Activated T-cell treated with anti-CD3 and anti-CD28 coated beads for 1 hour (primary cell): ENCODE results near the gene MMP23B.
"Not testable (repeated sequence)": the region's sequence is repeated elsewhere in the genome, so short reads cannot be mapped to it uniquely, and the experiment has no call there.

Experiments used
- DNase-seq: peaks from one replicate; pipeline ENCODE4 v3.0.0-alpha.2; 2020; ENCODE audit warnings: low read depth

Gene MMP23B

DNA sequence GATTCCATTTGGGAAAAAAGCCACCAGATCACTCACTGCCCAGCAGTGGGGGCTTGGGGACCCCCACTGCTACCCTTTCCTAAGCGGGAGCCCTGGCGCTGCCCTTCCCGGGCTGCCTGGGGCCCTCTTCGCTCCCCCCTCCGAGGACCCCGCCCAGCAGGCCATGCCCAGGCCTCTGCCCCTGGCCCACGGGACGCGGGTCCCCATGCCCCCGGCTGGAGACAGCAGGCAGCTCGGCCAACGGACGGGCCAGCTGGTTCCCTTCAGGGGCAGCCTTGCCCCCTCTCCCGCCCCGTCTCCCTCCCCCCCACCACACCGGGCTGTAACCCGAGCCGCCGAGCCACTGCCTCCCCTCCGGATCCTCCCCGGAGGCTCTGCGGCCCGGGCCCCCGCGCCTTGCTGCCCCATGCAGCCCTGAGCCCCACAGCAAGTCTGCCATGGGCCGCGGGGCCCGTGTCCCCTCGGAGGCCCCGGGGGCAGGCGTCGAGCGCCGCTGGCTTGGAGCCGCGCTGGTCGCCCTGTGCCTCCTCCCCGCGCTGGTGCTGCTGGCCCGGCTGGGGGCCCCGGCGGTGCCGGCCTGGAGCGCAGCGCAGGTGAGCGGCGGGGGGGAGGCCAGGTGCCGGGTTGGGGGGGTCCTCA lies at the start of gene MMP23B:
Gene MMP23B (plus strand): TSS at position 392 of the 639 bp plus-strand sequence. CDS start 46 bp downstream, at position 438.
- DNase-seq = no peak

DNA sequence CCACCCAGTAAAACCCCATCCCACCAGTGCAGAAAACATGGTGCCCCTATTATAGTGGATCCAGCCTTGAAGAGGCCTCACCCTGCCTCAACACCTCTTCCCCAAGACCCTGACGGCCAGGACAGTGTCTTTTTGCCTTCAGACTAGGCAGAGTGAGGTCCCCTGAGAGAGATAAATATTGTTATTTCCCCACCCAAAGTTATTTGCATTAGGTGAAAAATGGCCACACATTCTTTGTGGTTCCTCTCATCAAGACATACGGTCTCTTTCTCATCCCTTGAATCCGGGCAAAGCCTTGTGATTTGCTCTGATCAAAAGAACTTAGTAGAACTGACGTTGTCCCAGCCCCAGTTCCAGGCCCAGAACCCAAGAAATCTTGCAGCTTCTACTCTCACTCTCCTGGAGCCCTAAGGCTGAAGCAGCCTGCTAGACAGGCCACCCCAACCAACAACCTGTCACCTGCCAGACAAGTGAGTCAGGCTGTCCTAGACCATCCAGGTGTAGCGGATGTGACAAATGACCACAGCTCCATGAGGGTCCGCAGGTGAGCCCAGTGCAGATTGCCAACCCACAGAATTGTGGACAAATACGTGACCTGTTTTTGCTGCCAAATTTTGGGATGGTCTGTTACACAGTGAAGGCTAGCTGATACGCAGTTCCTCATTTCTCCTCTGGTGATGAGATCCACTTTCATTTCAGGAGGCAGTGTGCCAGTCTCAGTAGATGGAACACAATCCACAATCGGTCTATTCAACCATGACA lies 49.2 kb upstream of the MMP23B start:
- no peak for DNase-seq

DNA sequence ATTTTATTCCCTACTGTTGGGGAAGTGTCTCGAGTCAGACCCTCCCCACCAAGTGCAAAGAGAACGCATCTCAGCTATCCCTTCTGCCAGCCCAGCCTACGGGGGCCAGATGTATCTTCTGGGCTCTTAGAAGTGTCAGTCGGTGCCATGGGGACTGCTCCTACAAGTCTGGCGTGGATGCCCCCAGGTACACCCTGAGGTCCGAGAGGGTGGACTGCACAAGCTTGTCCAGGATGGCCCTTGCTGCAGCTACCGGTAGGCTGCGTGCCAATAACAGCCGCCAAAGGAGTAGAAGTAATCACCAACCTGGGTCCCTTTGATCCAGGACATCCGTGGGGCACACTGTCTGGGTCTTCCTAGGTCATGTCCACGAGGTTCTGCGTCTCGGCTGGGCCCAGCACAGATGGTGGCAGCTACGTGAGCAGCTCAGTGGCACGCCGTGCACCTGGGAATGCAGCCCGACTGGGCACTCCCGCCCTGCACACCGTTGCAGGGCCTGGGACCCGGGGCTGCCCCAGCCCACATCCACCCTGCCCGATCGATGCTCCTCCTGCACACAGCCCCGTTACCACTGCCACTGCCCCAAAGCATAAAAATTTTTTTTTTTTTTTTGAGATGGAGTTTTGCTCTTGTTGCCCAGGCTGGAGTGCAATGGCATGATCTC lies 48.5 kb upstream of the MMP23B start:
- no peak for DNase-seq

DNA sequence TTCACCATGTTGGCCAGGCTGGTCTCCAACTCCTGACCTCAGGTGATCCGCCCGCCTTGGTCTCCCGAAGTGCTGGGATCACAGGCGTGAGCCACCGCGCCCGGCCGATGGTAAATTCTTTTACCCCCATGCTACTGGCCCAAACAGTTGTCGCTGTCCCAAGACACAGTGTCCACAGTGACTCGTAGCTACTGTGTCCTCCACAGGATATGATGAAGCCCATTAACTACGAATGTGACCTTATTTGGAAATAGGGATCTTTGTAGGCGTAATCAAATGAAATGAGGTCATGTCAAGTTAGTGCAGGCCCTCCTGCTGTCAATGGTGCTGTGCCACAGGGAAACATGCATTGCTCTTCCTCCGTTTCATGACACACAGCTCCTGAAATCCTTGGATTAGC lies 40.5 kb upstream of the MMP23B start:
- no peak for DNase-seq

DNA sequence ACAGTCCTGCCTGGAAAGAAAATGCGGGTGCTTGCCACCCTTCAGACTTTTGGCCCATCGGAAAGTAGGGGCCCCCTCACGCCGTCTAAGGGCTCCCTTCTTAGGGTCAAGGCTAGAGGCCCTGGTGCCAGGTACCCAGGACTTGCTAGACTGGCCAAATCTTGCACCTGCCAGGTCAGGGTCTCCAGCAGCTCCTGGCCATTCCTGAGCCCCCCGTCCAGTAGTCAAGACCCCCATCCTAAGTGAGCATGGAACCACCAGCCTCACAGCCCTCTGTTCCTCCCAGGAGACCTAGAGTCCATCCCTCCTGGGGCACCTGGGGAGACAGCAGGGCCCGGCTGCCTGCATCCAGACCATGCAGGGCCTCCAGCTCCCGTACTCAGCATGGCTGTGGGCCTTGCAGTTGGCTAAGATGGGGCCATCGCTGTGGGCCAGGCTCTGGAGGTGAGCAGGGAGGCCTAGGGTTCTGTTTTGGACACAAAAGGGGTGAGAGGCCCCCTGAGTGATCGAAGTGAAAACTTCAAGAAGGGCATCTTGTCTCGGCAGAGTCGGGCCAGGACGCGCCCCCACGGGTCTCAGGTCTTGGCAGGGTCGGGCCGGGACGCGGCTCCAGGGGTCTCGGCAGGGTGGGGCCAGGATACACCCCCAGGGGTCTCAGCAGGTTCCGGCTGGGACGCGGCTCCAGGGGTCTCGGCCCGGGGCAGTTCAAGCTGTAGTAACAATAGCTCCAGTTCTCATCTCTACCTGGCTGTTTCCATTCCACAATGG lies 38.0 kb upstream of the MMP23B start:
- DNase-seq = no peak

DNA sequence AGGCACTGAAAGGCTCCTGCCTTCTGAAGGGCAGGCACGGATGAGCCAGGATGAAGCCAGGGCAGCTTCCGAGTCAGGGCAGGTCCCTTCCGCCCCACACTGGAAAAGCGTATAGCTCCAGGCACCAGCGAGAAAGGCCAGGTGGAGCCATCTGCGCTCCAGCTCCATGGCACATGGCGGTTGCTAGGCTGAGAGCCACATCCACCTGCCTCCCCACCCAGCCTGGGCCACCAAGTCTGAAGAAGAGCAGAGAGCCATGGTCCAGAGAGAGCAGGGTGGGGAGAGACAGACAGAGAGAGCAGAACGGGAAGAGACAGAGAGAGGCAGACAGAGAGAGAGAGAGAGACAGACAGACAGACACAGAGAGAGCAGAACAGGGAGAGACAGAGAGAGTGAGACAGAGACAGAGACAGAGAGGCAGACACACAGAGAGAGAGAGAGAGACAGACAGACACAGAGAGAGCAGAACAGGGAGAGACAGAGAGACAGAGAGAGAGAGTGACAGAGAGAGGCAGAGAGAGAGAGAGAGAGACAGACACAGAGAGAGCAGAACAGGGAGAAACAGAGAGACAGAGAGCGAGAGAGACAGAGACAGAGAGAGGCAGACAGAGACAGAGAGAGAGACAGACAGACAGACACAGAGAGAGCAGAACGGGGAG lies 37.2 kb upstream of the MMP23B start:
- no peak for DNase-seq

DNA sequence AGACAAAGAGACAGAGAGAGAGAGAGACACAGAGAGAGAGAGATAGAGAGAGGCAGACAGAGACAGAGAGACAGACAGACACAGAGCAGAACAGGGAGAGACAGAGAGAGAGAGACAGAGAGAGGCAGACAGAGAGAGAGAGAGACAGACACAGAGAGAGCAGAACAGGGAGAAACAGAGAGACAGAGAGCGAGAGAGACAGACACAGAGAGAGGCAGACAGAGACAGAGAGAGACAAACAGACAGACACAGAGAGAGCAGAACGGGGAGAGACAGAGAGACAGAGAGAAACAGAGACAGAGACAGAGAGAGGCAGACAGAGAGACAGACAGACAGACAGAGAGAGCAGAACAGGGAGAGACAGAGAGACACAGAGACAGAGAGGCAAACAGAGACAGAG lies 36.6 kb upstream of the MMP23B start:
- DNase-seq = not testable (repeated sequence)

DNA sequence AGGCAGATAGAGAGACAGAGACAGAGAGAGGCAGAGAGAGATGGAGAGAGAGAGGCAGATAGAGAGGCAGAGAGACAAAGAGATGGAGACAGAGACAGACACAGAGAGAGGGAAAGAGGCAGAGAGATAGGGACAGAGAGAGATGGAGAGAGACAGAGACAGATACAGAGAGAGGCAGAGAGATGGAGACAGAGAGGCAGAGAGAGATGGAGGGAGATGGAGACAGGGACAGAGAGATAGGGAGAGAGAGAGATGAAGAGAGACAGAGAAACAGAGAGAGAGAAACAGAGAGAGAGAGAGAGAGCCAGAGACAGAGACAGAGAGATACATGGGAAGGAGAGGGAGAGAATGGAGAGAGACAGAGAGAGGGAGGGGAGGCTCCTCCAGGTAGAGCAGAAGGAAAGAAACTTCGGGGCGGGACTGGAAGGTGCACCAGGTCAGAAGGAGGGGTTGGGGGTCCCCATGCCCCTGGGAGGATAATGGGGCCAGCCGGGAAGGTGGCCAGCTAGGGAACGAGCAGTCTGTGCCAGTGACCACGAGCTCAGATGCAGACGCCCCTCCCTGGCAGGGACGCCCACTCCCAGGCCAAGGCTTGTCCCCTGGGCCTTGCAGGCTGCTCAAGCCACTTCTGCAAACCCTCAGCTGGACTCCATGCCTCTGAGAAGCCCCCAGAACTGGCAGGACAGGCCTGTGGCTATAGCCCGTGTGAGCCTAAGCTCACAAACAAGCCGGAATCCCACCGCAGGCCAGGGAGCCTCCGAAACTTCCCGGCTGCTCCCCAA lies 35.3 kb upstream of the MMP23B start:
- DNase-seq = no peak

DNA sequence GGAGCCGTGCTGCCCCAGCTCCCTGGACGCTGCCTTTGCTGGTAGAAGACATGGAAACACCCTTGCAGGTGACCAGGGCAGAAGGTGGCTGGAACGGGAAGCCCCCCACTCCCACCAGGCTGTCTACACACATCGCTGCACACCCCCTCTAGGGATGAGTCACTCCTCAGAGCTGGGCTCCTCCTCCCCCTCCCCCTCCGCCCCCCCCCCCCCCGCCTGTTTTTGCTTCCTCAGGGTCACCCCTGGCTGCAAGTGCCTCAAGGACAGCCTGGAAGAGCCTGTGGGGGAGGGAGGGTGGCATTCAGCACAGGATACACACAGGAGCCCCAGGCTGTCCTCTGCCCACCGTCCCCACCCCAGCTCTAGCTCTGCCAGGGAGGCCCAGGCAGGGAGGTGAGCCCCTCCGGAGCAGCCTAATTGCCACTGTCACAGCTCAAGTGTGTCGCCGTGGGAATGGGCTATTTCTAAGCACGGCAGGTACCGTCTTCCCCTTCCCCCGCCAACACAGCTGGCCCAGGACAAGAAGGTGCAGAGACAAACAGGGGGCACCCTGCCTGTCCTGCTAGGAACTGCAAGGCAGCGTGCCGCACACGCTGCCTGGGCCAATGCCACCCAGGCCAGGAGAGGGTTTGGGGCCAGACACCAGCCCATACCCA lies 34.6 kb upstream of the MMP23B start:
- DNase-seq = no peak

DNA sequence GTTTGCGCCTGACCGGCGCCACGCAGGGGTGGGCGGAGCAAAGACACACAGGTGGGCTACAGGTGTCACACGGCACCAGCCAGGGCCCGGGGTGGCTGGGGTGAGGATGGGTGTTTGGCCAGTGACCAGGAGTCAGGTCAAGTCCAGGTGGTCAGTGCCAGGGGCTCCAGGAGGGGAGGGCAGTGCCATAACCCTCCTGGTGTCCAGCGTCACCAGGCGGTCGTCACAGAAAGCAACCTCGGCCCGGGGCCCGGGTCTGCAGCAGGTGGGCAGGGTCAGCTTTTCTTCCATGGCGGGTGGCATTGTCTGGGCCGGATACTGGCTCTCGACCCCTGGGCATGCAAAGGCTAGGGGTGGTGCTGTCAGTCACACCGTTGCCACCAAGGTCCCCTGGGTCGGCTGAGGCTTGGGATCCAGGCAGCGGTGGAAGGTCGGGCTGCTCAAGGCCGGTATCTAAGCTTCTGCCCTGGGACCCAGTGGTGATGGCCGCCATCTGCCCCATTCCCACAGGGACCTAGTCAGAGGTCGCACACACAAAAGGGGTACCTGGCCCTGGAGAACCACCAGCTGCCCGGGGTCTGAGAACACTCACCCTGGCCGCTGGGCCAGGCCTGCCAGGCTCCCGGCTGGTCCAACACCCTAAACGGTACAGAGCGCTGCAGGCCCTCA lies 33.8 kb upstream of the MMP23B start:
- no peak for DNase-seq

DNA sequence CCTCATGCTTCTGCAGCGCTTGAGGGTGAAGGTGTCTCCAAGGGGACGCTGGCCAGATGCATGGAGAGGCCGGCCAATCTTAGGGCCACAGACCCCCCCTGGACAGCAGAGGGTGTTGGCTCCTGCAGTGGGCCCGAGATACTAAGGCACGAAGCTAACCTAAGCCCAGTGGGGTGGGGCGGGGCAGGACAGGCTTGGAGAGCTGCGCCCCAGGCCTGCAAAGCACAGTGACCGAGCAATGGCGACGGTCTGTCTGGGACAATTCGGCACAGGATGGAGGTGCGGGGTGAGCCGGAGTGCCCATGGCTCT lies 33.3 kb upstream of the MMP23B start:
- DNase-seq = no peak

DNA sequence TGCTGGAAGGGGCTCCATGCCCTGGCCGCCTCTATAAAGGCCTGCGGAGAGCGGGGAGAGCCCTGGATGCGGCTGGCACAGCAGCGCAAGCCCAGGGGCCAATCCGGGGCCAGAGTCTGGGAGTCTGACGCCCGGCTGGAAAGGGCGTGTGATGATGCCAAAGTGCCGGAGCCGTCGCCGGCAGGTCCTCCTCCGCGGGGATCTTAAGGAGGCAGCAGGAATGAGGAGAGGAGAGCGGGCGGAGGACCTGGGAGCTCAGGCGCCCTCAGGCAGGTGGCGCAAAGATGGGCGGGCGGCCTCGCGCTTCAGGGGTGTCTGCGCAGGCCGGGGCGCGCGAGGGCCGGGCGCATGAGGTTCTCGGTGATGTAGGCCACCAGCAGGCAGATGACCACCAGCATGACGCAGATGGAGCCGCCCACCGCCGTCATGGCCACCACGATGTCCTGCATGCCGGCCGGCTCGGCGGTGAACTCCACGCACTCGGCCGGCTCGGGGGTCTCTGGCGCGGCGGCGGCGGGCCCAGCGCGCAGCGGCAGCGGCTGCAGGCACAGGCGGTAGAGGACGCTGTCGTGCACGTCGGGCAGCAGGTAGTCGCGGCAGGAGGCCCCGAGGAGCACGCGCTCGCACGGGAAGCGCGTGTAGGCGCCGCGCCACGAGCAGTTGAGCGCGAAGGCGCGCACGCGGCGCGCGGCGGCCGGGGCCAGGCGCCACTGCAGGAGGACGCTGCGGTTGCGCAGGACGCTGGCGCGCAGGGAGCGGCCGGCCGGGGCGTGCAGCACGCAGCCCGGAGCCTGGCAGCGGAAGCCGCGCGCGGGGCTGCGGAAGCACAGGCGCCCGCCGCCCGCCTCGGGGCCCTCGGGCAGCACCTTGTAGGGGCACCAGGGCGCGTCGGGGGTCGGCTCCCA lies 32.7 kb upstream of the MMP23B start:
- no peak for DNase-seq

DNA sequence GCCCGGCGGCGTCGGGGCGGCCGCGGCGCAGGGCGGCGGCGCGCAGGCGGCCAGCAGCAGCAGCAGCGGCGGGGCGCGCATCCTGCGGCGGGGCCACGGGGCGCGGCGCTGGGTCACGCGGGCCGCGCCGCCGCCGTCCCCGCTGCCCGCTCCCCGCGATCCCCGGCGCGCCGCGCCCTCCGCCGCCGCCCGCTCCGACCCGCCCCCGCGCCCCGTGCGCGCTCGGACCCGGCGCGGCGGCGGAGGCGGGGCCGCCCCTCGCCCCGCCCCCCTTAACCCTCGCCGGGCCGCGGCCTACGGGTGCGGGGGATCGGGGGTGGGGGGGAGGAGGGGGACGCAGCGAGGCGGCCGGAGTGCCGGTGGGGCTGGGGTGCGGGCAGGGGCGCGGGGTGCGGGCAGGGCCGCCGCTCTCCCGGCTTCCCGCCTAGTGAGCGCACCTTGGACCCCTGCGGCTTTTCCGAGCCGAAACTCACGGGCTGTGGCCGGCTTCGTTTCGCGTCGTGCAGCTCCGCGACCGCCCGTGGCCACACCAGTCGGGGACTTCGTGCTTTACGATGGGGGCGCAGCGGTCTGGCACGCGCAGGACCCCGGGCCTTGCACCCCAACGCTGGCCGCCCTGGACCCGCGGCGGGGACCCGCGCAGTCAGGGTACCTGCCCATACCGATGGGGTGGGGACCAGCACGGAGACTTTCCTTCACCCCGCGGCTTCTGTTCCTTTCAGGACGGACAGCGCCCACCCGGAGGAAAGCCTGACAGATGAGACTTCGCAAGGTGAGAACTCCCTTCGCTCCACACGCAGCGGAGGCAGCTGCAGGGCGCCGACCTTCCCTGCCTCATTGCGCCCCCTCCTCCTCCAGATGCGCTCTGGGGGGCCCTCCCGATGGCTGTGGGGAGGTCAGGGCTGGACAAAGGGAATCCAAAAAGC lies 31.8 kb upstream of the MMP23B start, which contains the start of gene FNDC10:
Gene FNDC10 (minus strand): TSS at position 201 of the 926 bp plus-strand sequence. CDS start 120 bp downstream, at position 81.
- no peak for DNase-seq

DNA sequence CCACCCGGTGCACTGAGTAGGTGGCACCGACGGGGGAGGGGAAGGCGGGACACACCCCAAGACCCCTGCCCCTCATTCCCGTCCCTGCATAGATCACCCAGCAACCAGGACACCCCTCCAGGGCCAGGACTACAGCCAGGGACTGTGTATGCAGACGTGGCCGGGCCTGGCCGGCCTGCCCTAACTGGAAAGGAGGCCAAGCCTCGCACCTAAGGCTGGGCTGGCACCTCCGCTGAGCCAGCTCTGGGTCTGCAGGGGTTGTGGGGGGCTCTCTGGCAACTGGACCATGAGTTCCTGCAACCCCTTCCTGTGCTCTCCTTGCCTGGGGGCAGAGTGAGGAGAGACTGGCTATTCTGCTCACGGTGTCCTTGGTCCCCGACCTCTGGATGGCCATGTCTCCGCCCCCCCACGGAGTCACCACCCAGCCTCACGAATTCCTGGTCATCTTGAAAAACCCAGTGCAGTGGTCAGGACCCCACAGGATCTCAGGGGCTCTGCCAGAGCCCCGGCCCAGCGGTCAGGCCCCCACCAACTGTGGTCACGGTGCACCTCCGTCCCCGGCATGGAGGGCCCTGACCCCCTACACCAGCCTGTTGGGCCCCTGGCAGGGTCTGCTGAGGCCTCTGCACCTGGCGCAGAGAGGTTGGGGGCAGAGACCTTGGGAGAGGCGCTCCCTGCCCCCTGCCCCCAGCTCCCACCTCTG lies 31.0 kb upstream of the MMP23B start:
- DNase-seq = no peak

DNA sequence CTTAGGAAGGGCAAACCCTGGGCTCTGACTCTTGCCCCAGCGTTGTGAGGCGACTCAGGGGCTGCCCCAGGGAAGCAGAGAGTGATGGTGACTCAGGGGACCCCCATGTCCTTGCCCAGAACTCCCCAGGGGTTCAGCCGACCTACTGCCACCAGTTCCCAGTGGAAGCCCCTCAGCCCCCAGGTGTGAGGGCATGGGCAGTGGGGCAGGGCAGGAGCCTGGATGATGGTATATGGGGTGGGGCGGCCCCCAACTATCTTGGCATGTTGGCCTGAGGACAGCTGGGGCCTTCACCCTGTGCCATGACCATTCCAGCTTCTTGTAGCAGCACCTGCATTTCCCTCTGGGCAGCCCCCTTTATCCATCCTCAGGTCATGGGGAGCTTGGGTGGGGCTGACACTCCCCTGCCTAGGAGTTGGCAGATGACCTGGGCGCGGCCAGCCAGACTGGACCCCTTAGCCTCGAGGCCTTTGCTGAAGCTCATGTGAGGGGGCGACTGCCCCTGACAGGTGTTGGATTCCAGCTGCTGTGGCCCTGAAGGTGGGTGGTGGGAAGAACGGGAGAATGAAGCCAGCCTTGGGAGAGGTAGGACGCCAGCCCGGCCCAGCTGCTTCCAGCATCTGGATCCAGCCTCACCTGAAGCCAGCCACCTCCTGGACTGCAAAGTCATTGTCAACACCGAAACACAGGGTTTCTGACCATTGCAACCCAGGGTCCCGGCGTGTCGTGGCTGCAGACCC lies 30.2 kb upstream of the MMP23B start:
- no peak for DNase-seq

DNA sequence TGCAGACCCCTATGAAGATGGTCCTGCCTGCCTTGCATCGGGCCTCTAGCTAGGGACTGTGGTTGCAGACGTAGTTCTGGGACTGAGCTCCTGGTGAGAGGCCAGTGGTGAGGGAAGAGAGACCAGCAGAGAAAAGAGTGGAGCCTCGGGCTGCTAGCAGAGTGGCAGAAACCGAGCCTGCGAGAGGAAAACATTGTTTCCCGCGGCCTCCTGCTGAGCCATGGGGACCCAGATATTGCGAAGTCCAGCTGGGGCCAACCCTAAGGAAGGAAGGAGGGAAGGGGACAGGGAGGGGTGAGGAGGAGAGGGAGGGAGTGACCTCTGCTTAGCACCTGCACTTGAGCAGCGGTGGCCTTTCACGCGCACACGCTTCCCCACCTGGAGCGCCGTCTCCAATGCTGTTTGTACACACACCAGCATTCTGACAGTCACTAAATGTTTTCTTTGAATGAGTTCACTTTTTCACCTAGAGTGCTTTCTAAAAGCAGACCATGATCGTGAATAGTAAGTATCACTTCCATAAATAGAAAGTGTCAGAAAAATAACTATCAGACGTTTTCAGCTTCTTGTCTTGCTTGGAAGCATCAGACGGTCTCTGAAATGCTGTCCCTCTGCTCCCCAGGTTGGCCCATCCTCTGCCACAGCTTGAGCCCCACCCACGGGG lies 29.5 kb upstream of the MMP23B start:
- no peak for DNase-seq
